ENCODE measurements around the gene PDXK.

Gene PDXK

GRCh38 chr21:43741423-43742096 is 22.6 kb downstream of the PDXK start:
- no peak for DNase-seq (ENCODE audit: low read depth in 2 of 2)

GRCh38 chr21:43743947-43744346 is 25.0 kb downstream of the PDXK start:
- DNase-seq (ENCODE audit: low read depth in 2 of 2): no peak

GRCh38 chr21:43744725-43745124 is 25.8 kb downstream of the PDXK start:
- DNase-seq (ENCODE audit: low read depth in 2 of 2): no peak

- no peak for DNase-seq (ENCODE audit: low read depth in 2 of 2)
Observed at GRCh38 chr21:43745772-43746517, 27.0 kb downstream of the PDXK start.

GRCh38 chr21:43748622-43749021 is 29.7 kb downstream of the PDXK start:
- DNase-seq (ENCODE audit: low read depth in 2 of 2): no peak

- no peak for DNase-seq (ENCODE audit: low read depth in 2 of 2)
Observed at GRCh38 chr21:43749651-43750262, 30.8 kb downstream of the PDXK start.

DNA sequence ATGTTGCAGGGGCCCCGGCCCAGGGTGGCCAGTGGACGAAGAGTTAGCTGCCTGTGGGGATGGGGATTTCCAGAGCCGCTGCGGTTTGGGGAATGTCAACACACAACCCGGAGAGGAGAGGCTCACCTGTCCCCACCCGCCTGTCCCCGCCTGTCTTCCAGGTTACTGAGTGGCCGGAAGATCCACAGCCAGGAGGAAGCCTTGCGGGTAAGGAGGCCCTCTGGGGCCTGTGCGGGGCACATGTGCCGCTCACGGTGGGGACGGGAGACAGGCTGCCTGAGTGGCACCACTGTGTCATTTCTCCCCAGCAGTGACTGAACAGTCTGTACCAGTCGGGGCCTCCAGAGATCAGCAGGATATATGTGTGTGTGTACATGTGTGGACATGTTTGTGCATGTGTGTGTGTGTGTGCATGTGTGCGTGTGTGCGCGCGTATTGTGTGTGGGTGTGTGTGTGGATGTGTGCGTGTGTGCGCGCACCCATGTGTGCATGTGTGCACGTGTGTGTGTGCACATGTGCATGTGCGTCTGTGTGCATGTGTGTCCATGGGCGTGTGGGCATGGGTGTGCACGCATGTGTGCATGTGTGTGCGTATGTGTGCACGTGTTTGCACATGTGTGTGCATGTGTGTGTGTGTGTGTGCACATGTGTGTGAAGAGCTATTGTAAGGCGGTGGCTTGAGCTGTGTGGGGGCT is 31.6 kb downstream of the PDXK start:
- DNase-seq (ENCODE audit: low read depth in 2 of 2): no peak

DNA sequence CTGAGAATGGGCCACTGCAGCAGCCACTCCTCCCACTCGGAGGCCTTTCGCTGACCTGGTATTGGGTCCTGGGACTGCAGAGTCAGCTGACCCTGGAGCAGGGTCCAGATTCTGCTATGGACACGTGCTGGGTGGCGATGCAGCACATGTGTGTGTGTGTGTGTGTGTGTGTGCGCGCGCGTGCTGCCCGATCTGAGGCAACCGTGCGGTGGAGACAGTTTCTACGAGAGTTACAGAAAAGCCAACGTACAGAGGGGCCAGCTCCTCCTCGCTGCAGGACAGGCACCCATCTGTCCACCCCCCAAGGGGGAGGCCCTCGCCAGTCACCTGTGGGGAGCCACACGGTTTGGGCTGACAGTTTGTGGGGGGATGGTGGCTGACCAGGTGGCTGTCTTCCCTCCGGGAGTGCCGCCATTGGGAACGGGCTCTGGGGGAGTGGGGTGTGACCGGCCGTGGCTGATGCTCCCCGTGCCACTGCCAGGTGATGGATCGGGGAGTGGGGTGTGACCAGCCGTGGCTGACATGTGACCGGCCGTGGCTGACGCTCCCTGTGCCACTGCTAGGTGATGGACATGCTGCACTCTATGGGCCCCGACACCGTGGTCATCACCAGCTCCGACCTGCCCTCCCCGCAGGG is 33.1 kb downstream of the PDXK start:
- DNase-seq (ENCODE audit: low read depth in 2 of 2): no peak

DNA sequence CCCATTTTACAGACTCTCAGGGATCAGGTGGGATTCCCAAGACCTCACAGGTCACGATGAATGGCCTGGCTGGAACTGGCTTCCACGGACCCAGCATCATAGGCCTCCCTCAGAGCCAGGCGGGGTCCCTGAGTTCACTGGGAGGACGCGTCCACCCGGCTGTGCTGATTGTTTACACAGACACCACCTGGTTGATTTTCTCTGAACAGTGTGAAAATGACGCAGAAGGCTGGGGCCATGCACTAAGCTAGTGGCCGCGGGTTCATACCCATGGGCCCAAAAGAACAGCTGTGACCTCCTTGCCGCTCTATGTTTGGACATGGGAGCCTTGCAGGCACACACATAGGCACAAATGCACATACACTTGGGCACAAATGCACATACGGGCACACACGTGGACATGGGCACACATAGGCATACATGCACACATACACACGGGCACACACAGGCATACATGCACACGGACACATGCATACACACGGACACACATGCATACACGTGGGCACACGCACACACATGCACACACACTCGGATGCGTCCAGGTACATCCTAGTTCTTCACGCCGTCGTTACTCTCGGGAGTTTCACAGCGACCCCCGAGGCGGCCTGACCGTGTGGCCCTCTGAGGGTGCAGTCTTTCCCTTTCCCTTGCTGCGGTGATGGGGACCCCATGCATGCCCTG is 34.0 kb downstream of the PDXK start:
- DNase-seq (ENCODE audit: low read depth in 2 of 2): no peak

DNA sequence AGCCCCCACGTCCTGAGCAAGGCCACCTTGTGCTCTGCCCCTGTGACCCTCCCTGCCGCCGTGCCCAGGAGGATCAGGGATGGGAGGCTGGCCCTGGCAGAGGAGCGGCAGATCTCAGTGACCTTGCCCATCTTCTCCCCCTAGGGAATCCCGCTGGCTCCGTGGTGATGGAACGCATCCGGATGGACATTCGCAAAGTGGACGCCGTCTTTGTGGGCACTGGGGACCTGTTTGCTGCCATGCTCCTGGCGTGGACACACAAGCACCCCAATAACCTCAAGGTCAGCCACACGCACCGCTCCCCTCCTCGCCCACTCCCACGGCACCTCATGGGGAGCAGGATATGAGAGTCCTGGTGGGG is 34.5 kb downstream of the PDXK start:
- DNase-seq (ENCODE audit: low read depth in 2 of 2): no peak

DNA sequence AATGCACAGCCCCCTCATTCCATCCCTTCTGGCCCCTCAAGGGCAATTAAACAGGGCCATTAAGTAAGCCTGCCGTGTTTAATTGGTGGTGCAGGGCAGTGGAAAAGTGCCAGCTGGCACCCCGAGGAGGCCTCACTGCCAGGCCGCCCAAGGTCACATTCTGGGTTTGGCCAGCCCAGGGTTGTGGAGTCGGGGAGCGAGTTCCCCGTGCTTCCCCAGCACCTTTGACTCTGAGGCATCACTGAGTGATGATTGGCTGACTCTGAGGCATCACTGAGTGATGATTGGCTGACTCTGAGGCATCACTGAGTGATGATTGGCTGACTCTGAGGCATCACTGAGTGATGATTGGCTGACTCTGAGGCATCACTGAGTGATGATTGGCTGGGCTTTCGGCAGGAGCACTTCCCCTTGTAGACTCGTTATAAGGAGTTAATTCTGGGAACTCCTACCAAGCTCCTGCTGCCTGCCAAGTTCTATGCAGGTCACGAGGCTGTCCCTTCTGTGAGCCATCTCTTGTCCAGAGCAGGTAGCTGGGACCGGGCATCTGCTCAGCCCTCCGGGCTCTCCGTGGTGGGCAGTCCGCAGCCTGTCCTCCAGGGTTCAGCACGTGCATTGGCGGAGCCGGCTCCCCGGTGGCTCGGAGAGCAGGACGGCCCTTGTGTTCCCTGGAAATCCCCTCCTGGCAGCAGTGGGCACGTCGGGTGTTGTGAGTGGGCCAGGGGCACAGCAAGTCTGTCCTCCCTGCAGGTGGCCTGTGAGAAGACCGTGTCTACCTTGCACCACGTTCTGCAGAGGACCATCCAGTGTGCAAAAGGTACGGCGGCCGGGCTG is 36.2 kb downstream of the PDXK start:
- no peak for DNase-seq (ENCODE audit: low read depth in 2 of 2)

- no peak for DNase-seq (ENCODE audit: low read depth in 2 of 2)
Observed at GRCh38 chr21:43755820-43756594, 37.1 kb downstream of the PDXK start.

DNA sequence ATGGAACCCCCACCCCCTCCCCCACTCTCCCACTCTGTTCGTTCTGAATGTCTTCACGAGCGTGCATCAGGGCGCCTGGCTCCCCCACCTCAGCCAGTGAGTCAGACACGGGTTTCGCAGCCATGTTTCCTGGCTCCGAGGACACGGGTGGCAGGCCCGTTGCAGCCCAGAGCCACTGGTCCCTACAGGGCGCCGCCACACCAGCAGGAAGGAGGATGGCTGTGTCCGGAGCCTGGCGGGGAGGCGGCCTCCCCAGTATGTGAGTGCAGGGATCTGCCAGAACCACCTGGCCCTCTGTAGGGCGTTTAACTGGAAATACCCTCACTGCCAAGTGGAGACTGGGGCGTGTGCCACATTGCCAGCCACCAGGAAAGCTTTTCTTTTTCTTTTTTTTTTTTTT is 38.7 kb downstream of the PDXK start:
- no peak for DNase-seq (ENCODE audit: low read depth in 2 of 2)

GRCh38 chr21:43758111-43758641 is 39.2 kb downstream of the PDXK start:
- DNase-seq (ENCODE audit: low read depth in 2 of 2): no peak

DNA sequence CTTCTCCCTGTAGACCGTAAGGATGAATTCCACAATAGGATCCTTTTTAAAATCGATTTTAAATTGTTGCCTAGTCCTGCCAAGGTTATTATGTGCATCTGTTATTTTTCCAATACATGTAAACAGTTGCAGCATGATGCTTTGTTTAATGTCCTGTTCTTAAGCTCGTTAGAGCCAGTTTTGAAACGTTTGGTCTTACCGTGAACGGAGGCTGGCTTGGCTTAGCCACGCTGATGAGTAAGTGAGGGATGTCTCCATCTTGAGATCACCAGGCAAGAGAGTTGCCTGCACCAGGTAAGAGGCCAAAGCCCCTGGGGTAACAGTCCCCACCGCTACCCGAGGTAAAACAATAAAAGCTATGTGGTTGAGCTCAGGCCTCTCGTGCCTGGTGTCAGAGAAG is 39.9 kb downstream of the PDXK start:
- DNase-seq (ENCODE audit: low read depth in 2 of 2): no peak

DNA sequence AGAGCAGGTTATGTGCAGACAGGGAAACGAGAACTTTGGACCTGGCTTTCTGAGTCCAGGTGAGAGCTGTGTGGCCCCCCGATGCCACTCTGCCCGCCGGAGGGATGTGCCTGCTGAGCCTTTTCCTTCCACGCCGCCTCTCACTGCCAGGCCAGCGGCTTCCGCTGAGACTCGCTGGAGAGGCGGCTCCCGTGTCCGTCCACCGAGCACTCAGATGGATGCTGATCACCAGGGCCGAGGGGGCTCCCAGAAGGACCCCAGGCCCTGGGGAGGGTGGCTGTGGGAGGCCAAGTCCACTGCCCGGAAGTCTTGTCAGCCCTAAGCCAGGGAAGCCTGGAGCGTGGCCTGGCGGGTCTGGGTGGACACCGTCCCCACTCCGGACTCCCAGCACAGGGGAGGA is 40.7 kb downstream of the PDXK start:
- no peak for DNase-seq (ENCODE audit: low read depth in 2 of 2)

DNA sequence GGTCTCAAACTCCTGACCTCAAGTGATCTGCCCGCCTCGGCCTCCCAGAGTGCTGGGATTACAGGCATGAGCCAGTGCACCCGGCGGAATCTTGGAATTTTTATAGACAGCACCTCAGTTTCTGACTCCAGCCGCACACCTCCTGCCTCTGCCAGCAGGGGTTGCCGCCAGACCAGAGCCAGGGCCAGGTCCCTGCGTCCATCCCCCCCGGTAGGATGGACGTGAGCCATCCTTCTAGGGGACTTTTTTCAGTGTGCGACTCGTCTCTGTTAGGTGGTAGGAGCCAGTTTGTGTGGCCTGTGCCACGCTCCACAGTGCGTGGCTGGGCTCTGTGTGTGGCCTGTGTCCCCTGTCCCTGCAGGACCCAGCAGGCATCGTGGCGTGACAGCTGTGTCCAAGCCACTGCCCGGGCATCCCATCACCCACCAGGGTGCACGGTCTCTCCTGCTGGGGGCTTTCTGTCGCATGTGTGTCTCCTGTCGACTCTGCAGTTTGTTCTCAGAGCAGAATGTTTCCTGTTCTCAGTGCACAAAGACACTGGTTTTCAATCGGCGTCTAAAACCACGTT is 41.5 kb downstream of the PDXK start:
- DNase-seq (ENCODE audit: low read depth in 2 of 2): no peak

GRCh38 chr21:43761886-43762285 is 43.0 kb downstream of the PDXK start:
- no peak for DNase-seq (ENCODE audit: low read depth in 2 of 2)
